Bronchial epithelial cell (primary cell): Measurements from ENCODE around the gene DEFB125. TPM values are rescaled to one million over a fixed set of nuclear protein-coding genes. Genes with fewer than 3 reads are reported as not detected.
"Not testable (repeated sequence)": the region's sequence is repeated elsewhere in the genome, so short reads cannot be mapped to it uniquely, and the experiment has no call there.

Source experiments
- DNase-seq: peaks from one replicate; pipeline ENCODE4 v3.0.0-alpha.2; 2010; ENCODE audit warnings: low read depth
- FAIRE-seq: peaks from 2 replicates; lab custom pipeline; 2011; peaks lifted over from hg19 to GRCh38; lab: Jason Lieb, UNC
- H3K27me3 ChIP-seq: 2 replicates; pipeline ENCODE4 v1.5.1; 2011; ENCODE audit warnings: low read length; ENCODE audit not compliant: control insufficient read depth, insufficient read depth
- H3K36me3 ChIP-seq: 2 replicates; pipeline ENCODE4 v1.5.1; 2011; ENCODE audit warnings: low read length; ENCODE audit not compliant: control insufficient read depth, insufficient read depth
- H3K4me3 ChIP-seq: 2 replicates; pipeline ENCODE4 v1.5.1; 2011; ENCODE audit warnings: mild to moderate bottlenecking, low read depth, low read length, control low read depth
- CTCF ChIP-seq: IDR thresholded peaks from 2 replicates; pipeline ENCODE4 v1.5.1; 2011; ENCODE audit warnings: mild to moderate bottlenecking, moderate library complexity, low read length, control low read depth, inconsistent platforms; ENCODE audit not compliant: insufficient read depth, severe bottlenecking
- total RNA-seq: library from RNA; depleted of rRNA; stranded (reverse); fragments of >200 nt; gene quantifications from 2 replicates; pipeline ENCODE4 v1.2.1, GENCODE V29; 2014

The DEFB125 gene
- total RNA-seq, 1 donor from 2014 or later, result not detected

- no peak for TF ChIP-seq CTCF
- Histone ChIP-seq H3K27me3 (no peaks in the 10 kb centered on the region), H3K36me3 (no peaks in the 10 kb centered on the region), H3K4me3 (no peak overlapping the region)
- no peak for DNase-seq
- FAIRE-seq, result peak; percentile 23
These were observed 30.0 kb downstream of the DEFB125 start for GRCh38 chr20:117518-117917.

GRCh38 chr20:129786-130323, 42.4 kb downstream of the DEFB125 start:
- FAIRE-seq, result not testable (repeated sequence)

GRCh38 chr20:137668-138490, 50.4 kb downstream of the DEFB125 start:
- TF ChIP-seq CTCF, result peak; percentile 30
- Histone ChIP-seq H3K27me3 (peaks cover 5% of the 10 kb centered on the region), H3K36me3 (no peaks in the 10 kb centered on the region), H3K4me3 (no peak overlapping the region)
- no peak for DNase-seq
- no peak for FAIRE-seq

More at GRCh38 chr20:129786-130323, 42.4 kb downstream of the DEFB125 start:
- not testable (repeated sequence) for DNase-seq, H3K27me3 ChIP-seq, H3K36me3 ChIP-seq, H3K4me3 ChIP-seq

DNA sequence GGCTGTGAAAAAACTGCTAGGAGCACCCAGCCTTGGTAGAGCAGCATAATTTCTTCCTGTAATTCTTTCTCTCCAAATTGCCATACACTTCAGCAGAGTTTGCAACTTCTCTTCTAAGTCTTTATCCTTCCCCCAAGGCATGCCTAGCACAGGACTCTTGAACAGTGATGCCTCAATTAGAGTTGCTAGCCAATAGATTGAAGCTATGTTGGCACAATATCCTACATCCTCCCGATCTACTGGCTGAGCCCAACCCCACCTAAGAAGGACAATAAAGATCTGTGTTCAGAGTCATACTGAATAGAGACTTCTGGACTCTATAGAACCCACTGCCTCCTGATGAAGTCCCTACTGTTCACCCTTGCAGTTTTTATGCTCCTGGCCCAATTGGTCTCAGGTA, 54.8 kb downstream of the DEFB125 start, which contains the start of gene DEFB126:
DEFB126 (plus strand) TSS at position 301 of the 400 bp plus-strand sequence; CDS start at position 340, 39 bp downstream.
- FAIRE-seq, result peak; percentile 18
- no peak for DNase-seq

GRCh38 chr20:145877-146276, 58.4 kb downstream of the DEFB125 start:
- no peak overlapping the region for H3K4me3 ChIP-seq
- no peak for FAIRE-seq
- peaks cover 8% of the 10 kb centered on the region for H3K27me3 ChIP-seq
- H3K36me3 ChIP-seq, result no peaks in the 10 kb centered on the region
- no peak for TF ChIP-seq CTCF
- no peak for DNase-seq

More for the DNA sequence above, 54.8 kb downstream of the DEFB125 start, which contains the start of gene DEFB126:
- no peaks in the 10 kb centered on the region for H3K36me3 ChIP-seq
- no peak for TF ChIP-seq CTCF
- H3K4me3 ChIP-seq, result no peak within 1 kb of the TSS
- peaks cover 8% of the 10 kb centered on the region for H3K27me3 ChIP-seq

Other genes starting within 250 kb of the DEFB125 start
- not detected in 2 replicates for gene DEFB126, start 54.9 kb downstream of the DEFB125 start, total RNA-seq
- not detected in 2 replicates for gene DEFB127, start 69.8 kb downstream of the DEFB125 start, total RNA-seq
- not detected in 2 replicates for gene DEFB128, start 102.0 kb downstream of the DEFB125 start, total RNA-seq
- not detected in 2 replicates for gene DEFB129, start 139.6 kb downstream of the DEFB125 start, total RNA-seq
- not detected in 2 replicates for gene DEFB132, start 170.1 kb downstream of the DEFB125 start, total RNA-seq
- 0.64 and 0.79 TPM in 2 replicates for gene C20orf96, start 203.1 kb downstream of the DEFB125 start, total RNA-seq
- 9.7 and 11.1 TPM in 2 replicates for gene ZCCHC3, start 209.9 kb downstream of the DEFB125 start, total RNA-seq
- 0.90 and 3.4 TPM in 2 replicates for gene SOX12, start 237.9 kb downstream of the DEFB125 start, total RNA-seq